Neutrophil (primary cell): Measurements from ENCODE around the gene SENP3.

Experiments used
- H3K27ac ChIP-seq: fragments of 200-600 bp; sonication (generic); 2 replicates; pipeline ENCODE4 v1.5.1; 2016; ENCODE audit warnings: mild to moderate bottlenecking, moderate library complexity
- H3K27me3 ChIP-seq: fragments of 200-600 bp; sonication (generic); 2 replicates; pipeline ENCODE4 v1.6.0; 2016; ENCODE audit warnings: mild to moderate bottlenecking
- H3K36me3 ChIP-seq: fragments of 200-600 bp; sonication (generic); 2 replicates; pipeline ENCODE4 v1.5.1; 2017
- H3K4me1 ChIP-seq, 2 experiments: fragments of 200-600 bp in 1 of 2; sonication (generic) in 1 of 2; 1 replicate in 1 of 2; 2 replicates in 1 of 2; pipeline versions ENCODE4 v1.5.1 to v1.6.1; 2013 to 2016; ENCODE audit warnings: low read depth in 1 of 2, low read length in 1 of 2, mild to moderate bottlenecking in 1 of 2, moderate library complexity in 1 of 2; ENCODE audit not compliant: control insufficient read depth in 1 of 2, insufficient read depth in 1 of 2
- H3K4me3 ChIP-seq, 2 experiments: fragments of 200-600 bp in 1 of 2; sonication (generic) in 1 of 2; 1 replicate in 1 of 2; 2 replicates in 1 of 2; pipeline ENCODE4 v1.5.1; 2013 to 2016; ENCODE audit warnings: low read depth in 1 of 2, low read length in 1 of 2, mild to moderate bottlenecking in 1 of 2, moderate library complexity in 1 of 2
- H3K9me3 ChIP-seq: fragments of 200-600 bp; sonication (generic); 2 replicates; pipeline ENCODE4 v1.5.1; 2016
- TF ChIP-seq, protein P1 (sequence below): fragments of 200-600 bp; sonication (generic); IDR thresholded peaks from 2 replicates; pipeline ENCODE4 v1.5.1; 2016; ENCODE audit warnings: antibody characterized with exemption

Gene SENP3

DNA sequence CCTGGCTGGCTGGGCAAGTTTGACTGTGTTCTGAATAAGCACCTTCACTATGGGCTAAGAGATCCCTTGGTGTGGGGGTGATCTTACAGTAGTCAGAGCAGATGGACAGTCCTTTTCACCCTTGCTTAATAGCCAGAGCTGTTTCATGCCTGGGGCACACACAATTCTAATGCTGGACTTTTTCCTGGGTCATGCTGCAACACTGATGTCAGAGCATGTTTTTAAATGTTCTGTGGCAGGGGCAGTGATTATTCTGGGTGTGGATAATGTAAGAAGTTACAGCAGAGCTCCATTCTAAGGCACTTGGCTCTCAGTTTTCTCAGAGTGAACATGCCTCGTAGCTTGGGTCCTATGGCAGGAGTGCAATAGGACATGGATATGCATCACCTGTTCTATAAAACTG lies 13.8 kb downstream of the SENP3 start:
- peaks cover 59% of the 10 kb centered on the region for H3K36me3 ChIP-seq
- no peak overlapping the region for H3K4me3 ChIP-seq
- no peaks in the 10 kb centered on the region for H3K27me3 ChIP-seq
- TF ChIP-seq, protein P1, sequence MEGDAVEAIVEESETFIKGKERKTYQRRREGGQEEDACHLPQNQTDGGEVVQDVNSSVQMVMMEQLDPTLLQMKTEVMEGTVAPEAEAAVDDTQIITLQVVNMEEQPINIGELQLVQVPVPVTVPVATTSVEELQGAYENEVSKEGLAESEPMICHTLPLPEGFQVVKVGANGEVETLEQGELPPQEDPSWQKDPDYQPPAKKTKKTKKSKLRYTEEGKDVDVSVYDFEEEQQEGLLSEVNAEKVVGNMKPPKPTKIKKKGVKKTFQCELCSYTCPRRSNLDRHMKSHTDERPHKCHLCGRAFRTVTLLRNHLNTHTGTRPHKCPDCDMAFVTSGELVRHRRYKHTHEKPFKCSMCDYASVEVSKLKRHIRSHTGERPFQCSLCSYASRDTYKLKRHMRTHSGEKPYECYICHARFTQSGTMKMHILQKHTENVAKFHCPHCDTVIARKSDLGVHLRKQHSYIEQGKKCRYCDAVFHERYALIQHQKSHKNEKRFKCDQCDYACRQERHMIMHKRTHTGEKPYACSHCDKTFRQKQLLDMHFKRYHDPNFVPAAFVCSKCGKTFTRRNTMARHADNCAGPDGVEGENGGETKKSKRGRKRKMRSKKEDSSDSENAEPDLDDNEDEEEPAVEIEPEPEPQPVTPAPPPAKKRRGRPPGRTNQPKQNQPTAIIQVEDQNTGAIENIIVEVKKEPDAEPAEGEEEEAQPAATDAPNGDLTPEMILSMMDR = no peak
- H3K27ac ChIP-seq = peak overlapping the region; percentile 92
- peaks cover 3% of the 10 kb centered on the region for H3K9me3 ChIP-seq
- peaks cover 50 to 52% of the 10 kb centered on the region in 2 experiments for H3K4me1 ChIP-seq

DNA sequence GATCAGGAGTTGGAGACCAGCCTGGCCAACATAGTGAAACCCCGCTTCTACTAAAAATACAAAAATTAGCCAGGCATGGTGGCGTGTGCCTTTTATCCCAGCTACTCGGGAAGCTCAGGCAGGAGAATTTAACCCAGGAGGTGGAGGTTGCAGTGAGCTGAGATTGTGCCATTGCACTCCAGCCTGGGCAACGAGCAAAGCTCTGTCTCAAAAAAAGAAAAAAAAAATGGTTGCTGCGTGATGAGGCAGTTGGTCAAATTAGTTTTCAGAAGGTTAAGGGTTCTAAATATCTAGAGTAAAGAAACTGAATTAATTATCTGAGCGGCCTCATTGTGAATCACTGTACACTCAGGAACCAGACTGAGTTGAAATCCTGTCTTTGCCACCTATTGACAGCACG lies 14.2 kb downstream of the SENP3 start:
- Histone ChIP-seq H3K27ac (peak overlapping the region; percentile 92), H3K4me3 (no peak overlapping the region), H3K9me3 (peaks cover 3% of the 10 kb centered on the region), H3K4me1 (peaks cover 55 to 57% of the 10 kb centered on the region in 2 experiments), H3K36me3 (peaks cover 54% of the 10 kb centered on the region), H3K27me3 (no peaks in the 10 kb centered on the region)
- TF ChIP-seq, protein P1 = no peak

DNA sequence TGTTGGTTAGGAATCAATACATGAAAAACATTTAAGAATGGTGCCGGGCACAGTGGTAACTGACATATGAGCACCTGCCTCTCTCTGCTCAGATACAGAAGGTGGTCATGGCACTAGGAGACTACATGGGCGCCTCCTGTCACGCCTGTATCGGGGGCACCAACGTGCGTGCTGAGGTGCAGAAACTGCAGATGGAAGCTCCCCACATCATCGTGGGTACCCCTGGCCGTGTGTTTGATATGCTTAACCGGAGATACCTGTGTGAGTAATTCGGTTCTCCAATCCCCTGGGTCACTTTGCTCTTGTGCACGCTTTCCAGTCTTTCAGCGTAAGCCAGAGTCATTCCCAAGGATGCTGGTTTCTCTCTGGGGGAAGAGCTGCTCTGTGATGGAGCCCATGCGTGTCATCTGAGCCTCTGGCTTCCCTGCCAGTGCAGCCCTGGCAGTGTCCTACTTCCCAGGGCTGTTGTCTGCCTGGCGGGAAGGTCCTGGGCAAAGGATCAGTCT lies 14.8 kb downstream of the SENP3 start:
- Histone ChIP-seq H3K4me3 (no peak overlapping the region), H3K36me3 (peaks cover 50% of the 10 kb centered on the region), H3K27ac (peak overlapping the region; percentile 92), H3K4me1 (peaks cover 60 to 62% of the 10 kb centered on the region in 2 experiments), H3K27me3 (no peaks in the 10 kb centered on the region), H3K9me3 (peaks cover 3% of the 10 kb centered on the region)
- TF ChIP-seq, protein P1 = no peak

DNA sequence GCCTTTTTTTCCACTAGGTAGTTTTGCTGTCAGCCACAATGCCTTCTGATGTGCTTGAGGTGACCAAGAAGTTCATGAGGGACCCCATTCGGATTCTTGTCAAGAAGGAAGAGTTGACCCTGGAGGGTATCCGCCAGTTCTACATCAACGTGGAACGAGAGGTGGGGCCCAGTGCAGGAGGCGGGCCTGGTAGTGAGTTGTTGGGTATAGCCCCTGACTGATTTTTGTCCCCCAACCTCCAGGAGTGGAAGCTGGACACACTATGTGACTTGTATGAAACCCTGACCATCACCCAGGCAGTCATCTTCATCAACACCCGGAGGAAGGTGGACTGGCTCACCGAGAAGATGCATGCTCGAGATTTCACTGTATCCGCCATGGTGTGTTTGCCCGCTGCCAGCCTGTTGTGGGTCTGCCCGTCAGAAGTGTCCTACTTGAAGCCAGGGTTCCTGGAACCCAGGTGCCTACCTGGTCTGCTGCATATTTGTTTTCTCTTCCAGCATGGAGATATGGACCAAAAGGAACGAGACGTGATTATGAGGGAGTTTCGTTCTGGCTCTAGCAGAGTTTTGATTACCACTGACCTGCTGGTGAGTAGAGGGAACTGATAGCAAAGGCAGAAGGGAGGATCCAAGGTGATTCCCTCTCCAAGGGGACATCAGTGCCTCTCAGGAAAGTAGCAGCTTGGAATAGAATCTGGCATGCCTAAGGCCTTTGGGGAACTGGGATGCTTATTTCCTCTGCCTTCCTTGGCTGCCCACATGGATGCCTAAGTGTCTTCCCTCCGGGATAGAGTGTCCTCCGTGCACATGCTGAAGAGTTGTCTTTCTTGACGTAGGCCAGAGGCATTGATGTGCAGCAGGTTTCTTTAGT lies 15.8 kb downstream of the SENP3 start:
- peaks cover 50% of the 10 kb centered on the region for H3K36me3 ChIP-seq
- TF ChIP-seq, protein P1 = no peak
- H3K27me3 ChIP-seq = no peaks in the 10 kb centered on the region
- H3K4me3 ChIP-seq = no peak overlapping the region
- peaks cover 3% of the 10 kb centered on the region for H3K9me3 ChIP-seq
- H3K4me1 ChIP-seq = peaks cover 65 to 67% of the 10 kb centered on the region in 2 experiments
- H3K27ac ChIP-seq = peak overlapping the region; percentile 92

DNA sequence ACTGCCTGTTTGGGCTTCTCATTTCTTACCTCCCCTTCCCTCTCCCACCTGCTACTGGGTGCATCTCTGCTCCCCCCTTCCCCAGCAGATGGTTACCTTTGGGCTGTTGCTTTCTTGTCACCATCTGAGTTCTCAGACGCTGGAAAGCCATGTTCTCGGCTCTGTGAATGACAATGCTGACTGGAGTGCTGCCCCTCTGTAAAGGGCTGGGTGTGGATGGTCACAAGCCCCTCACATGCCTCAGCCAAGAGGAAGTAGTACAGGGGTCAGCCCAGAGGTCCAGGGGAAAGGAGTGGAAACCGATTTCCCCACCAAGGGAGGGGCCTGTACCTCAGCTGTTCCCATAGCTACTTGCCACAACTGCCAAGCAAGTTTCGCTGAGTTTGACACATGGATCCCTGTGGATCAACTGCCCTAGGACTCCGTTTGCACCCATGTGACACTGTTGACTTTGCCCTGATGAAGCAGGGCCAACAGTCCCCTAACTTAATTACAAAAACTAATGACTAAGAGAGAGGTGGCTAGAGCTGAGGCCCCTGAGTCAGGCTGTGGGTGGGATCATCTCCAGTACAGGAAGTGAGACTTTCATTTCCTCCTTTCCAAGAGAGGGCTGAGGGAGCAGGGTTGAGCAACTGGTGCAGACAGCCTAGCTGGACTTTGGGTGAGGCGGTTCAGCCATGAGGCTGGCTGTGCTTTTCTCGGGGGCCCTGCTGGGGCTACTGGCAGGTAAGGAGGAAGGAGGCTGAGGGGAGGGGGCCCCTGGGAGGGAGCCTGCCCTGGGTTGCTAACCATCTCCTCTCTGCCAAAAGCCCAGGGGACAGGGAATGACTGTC lies 17.5 kb downstream of the SENP3 start, which contains the start of gene CD68:
Gene CD68, plus strand, starts transcription at position 638 of the 833 bp plus-strand sequence. Its CDS starts 40 bp downstream, at position 678.
- Histone ChIP-seq H3K9me3 (peaks cover 3% of the 10 kb centered on the region), H3K27ac (peak within 1 kb of the TSS; percentile 92), H3K4me3 (peak within 1 kb of the TSS; percentile 34 to 54), H3K4me1 (peaks cover 71 to 72% of the 10 kb centered on the region in 2 experiments), H3K36me3 (peaks cover 49% of the 10 kb centered on the region), H3K27me3 (no peaks in the 10 kb centered on the region)
- TF ChIP-seq, protein P1 = no peak
